Gastroesophageal sphincter (tissue), 4 donors: ENCODE results near the gene USP32. TPM values are rescaled to one million over a fixed set of nuclear protein-coding genes. Genes with fewer than 3 reads are reported as not detected.

Experiments used
- ATAC-seq: fragments of 150-250 bp; one replicate; pipeline ENCODE4 v1.9.1; 2016; ENCODE audit warnings: mild to moderate bottlenecking, moderate library complexity
- H3K27ac ChIP-seq, 4 donors: fragments of 200-600 bp; sonication (generic) in 3 of 4; 1 replicate in 3 of 4; 2 replicates in 1 of 4; pipeline ENCODE4 v1.5.1; 2016 to 2019
- H3K27me3 ChIP-seq: fragments of 200-600 bp; sonication (generic); one replicate; pipeline ENCODE4 v1.5.1; 2019
- H3K36me3 ChIP-seq, 2 donors: fragments of 200-600 bp; sonication (generic); one replicate each; pipeline ENCODE4 v1.5.1; 2019; ENCODE audit warnings: control low read depth in 1 of 2
- H3K4me1 ChIP-seq, 3 donors: fragments of 200-600 bp; sonication (generic); 1 replicate in 2 of 3; 2 replicates in 1 of 3; pipeline ENCODE4 v1.5.1; 2016 to 2019; ENCODE audit warnings: control low read depth in 2 of 3
- H3K4me3 ChIP-seq, 2 donors: fragments of 200-600 bp; sonication (generic); one replicate each; pipeline ENCODE4 v1.5.1; 2019; ENCODE audit warnings: mild to moderate bottlenecking in 1 of 2, moderate library complexity in 1 of 2
- H3K9me3 ChIP-seq, 3 donors: fragments of 200-600 bp; sonication (generic); one replicate each; pipeline ENCODE4 v1.5.1; 2017 to 2019; ENCODE audit warnings: control low read depth in 2 of 3
- CTCF ChIP-seq, 4 experiments: fragments of 200-600 bp in 2 of 4; fragments of 450-650 bp in 2 of 4; sonication (generic) in 1 of 4; IDR thresholded peaks; one replicate each; pipeline ENCODE4 v1.5.1; 2017 to 2019; ENCODE audit warnings: antibody characterized with exemption in 4 of 4, mild to moderate bottlenecking in 2 of 4, moderate library complexity in 2 of 4
- EP300 ChIP-seq: sonication (generic); formaldehyde crosslinking; IDR thresholded peaks from one replicate; pipeline ENCODE4 v1.6.1; 2017; ENCODE audit warnings: antibody characterized with exemption, mild to moderate bottlenecking
- POLR2A ChIP-seq, 2 donors: fragments of 450-650 bp; IDR thresholded peaks; one replicate each; pipeline ENCODE4 v1.6.1; 2017; ENCODE audit warnings: antibody characterized with exemption in 2 of 2, mild to moderate bottlenecking in 2 of 2, moderate library complexity in 1 of 2
- POLR2AphosphoS5 ChIP-seq: sonication (generic); formaldehyde crosslinking; IDR thresholded peaks from one replicate; pipeline ENCODE4 v1.6.1; 2017; ENCODE audit warnings: antibody characterized with exemption
- WGBS, 2 donors: methylation state at CpG; one replicate each; pipeline ENCODE4 v1.1.5; 2018; ENCODE audit warnings: low coverage in 1 of 2; 5-methylcytosine and 5-hydroxymethylcytosine counted together
- total RNA-seq, 4 donors: library from RNA; depleted of rRNA; stranded (reverse); fragments of >200 nt; gene quantifications; one replicate each; pipeline ENCODE4 v1.1.0, GENCODE V29; 2016

Gene USP32
- total RNA-seq, 4 donors from 2014 or later = 44.1 to 55.5 (median 51.4) TPM

- Histone ChIP-seq H3K36me3 (peaks cover 0 to 12% of the 10 kb centered on the region in 2 donors), H3K4me3 (no peak overlapping the region), H3K27ac (peak overlapping the region in 1 of 4 donors; percentile 36), H3K4me1 (peaks cover 0 to 21% (median 3%) of the 10 kb centered on the region in 3 donors), H3K9me3 (no peaks in the 10 kb centered on the region), H3K27me3 (no peaks in the 10 kb centered on the region)
- no peak for TF ChIP-seq CTCF (IDR thresholded peaks at IDR 0.05)
- TF ChIP-seq POLR2A (IDR thresholded peaks at IDR 0.05) = no peak
- no peak for TF ChIP-seq EP300
- no peak for TF ChIP-seq POLR2AphosphoS5
- ATAC-seq = peak; percentile 69
- WGBS, 2 donors = 68 to 77% methylated on average over 2 of the region's 2 CpGs
Observed at GRCh38 chr17:60311936-60312335, 80.0 kb downstream of the USP32 start.

- no peak overlapping the region for H3K27ac ChIP-seq
- no peak overlapping the region for H3K4me3 ChIP-seq
- ATAC-seq = no peak
Observed at GRCh38 chr17:60311186-60311585, 80.7 kb downstream of the USP32 start.

GRCh38 chr17:60305141-60305540, 86.8 kb downstream of the USP32 start:
- Histone ChIP-seq H3K4me1 (peaks cover 0 to 8% (median 0%) of the 10 kb centered on the region in 3 donors), H3K27ac (no peak overlapping the region), H3K27me3 (no peaks in the 10 kb centered on the region), H3K4me3 (no peak overlapping the region), H3K9me3 (no peaks in the 10 kb centered on the region), H3K36me3 (peaks cover 0 to 12% of the 10 kb centered on the region in 2 donors)
- ATAC-seq = no peak
- TF ChIP-seq EP300 = no peak
- no peak for TF ChIP-seq POLR2A (IDR thresholded peaks at IDR 0.05)
- TF ChIP-seq POLR2AphosphoS5 = no peak
- TF ChIP-seq CTCF (IDR thresholded peaks at IDR 0.05) = no peak
- 47 to 64% methylated on average over 3 to 4 of the region's 4 CpGs for WGBS, 2 donors

More at GRCh38 chr17:60311186-60311585, 80.7 kb downstream of the USP32 start:
- 92 to 100% methylated on average over 1 to 2 of the region's 2 CpGs for WGBS, 2 donors
- peaks cover 0 to 21% (median 3%) of the 10 kb centered on the region in 3 donors for H3K4me1 ChIP-seq
- no peaks in the 10 kb centered on the region for H3K27me3 ChIP-seq
- H3K36me3 ChIP-seq = peaks cover 0 to 12% of the 10 kb centered on the region in 2 donors
- TF ChIP-seq EP300 = no peak
- H3K9me3 ChIP-seq = no peaks in the 10 kb centered on the region

GRCh38 chr17:60304502-60304901, 87.4 kb downstream of the USP32 start:
- Histone ChIP-seq H3K4me3 (no peak overlapping the region), H3K4me1 (peaks cover 0 to 8% (median 0%) of the 10 kb centered on the region in 3 donors), H3K9me3 (no peaks in the 10 kb centered on the region), H3K36me3 (peaks cover 0 to 12% of the 10 kb centered on the region in 2 donors), H3K27me3 (no peaks in the 10 kb centered on the region), H3K27ac (no peak overlapping the region)
- ATAC-seq = no peak
- no peak for TF ChIP-seq CTCF (IDR thresholded peaks at IDR 0.05)
- no peak for TF ChIP-seq EP300
- TF ChIP-seq POLR2AphosphoS5 = no peak
- no peak for TF ChIP-seq POLR2A (IDR thresholded peaks at IDR 0.05)
- 96 to 100% methylated on average over 2 of the region's 2 CpGs for WGBS, 2 donors

- TF ChIP-seq EP300 = no peak
- TF ChIP-seq CTCF (IDR thresholded peaks at IDR 0.05) = no peak
- TF ChIP-seq POLR2A (IDR thresholded peaks at IDR 0.05) = no peak
- TF ChIP-seq POLR2AphosphoS5 = no peak
- Histone ChIP-seq H3K4me3 (no peak overlapping the region), H3K9me3 (no peaks in the 10 kb centered on the region), H3K27me3 (no peaks in the 10 kb centered on the region), H3K27ac (no peak overlapping the region), H3K36me3 (peaks cover 0 to 12% of the 10 kb centered on the region in 2 donors), H3K4me1 (peaks cover 0 to 8% (median 0%) of the 10 kb centered on the region in 3 donors)
- ATAC-seq = no peak
- 85 to 92% methylated on average over 2 to 3 of the region's 3 CpGs for WGBS, 2 donors
Observed at GRCh38 chr17:60303406-60304099, 88.4 kb downstream of the USP32 start.
